GM03348 (cell line): ENCODE data around the gene LRCH1.

ENCODE experiments used
- DNase-seq: peaks from one replicate; pipeline ENCODE4 v3.0.0; 2012; ENCODE audit warnings: low spot score

Gene LRCH1

DNA sequence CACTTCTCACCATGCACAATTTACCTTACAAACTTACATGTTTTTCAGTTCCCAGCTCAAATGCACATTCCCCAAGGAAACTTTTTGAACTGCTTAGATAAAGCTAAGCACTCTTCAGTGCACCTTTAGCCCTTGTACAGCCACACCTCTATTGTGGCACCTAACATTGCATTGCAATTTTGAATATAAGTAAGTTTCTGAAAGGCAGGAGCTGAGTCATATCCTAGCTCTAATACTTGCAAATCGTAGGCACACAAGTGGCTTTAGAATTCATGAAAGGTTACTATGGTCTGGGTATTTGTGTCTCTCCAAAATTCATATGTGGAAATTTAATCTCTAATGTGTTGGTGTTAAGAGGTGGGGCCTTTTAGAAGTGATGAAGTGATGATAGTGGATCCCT is 248.9 kb downstream of the LRCH1 start:
- DNase-seq = no peak
